GM19468 (cell line): ENCODE measurements around the gene TMBIM1.

Source experiments
- ATAC-seq: cut with Tn5 transposase; IDR thresholded peaks from one replicate; pipeline ENCODE4 v1.9.1; 2021; ENCODE audit warnings: mild to moderate bottlenecking, moderate library complexity, moderate number of reproducible peaks; ENCODE audit not compliant: unreplicated experiment; ENCODE audit errors: extremely low read depth

Gene TMBIM1

GRCh38 chr2:218260742-218261422, 31.4 kb downstream of the TMBIM1 start, which contains the start of gene GPBAR1:
TSS of gene GPBAR1 (plus strand) at chr2:218261015. CDS start at chr2:218262725, 1,710 bp downstream.
- no peak for ATAC-seq

- ATAC-seq: no peak
Observed at GRCh38 chr2:218260166-218260565, 32.1 kb downstream of the TMBIM1 start.

- ATAC-seq: no peak
Observed at GRCh38 chr2:218259099-218259961, 33.0 kb downstream of the TMBIM1 start.

DNA sequence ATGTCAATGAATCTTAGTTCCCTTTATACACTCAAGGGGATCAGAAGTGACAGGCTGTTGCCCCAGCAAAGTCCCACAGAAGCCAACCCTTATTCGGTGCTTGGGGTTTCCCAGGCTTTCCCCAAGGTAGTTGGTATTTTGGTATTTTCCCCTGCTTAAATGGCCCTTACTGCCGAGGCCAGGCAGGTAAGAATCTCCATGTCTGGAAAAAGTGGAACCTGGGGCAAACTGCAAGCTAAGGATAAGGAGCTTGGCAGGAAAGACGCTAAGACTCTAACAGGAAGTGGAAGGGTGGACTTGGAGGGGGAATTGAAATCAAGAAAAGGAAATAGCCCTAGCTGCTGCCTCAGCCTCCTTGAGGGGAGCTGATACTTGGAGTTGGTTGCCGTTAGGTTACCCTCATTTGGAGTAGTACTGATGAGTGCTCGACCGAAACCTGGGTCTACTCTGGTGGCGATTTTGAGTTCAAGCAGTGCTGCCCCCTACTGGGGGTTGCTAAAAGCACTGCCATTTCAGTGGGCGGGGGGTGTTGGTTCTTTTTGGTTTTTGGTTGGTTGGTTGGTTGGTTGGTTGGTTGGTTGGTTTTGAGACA, 34.8 kb downstream of the TMBIM1 start:
- peak; percentile 74 for ATAC-seq

- ATAC-seq: no peak
Observed at GRCh38 chr2:218256612-218257350, 35.5 kb downstream of the TMBIM1 start.

GRCh38 chr2:218255446-218255845, 36.9 kb downstream of the TMBIM1 start:
- no peak for ATAC-seq

DNA sequence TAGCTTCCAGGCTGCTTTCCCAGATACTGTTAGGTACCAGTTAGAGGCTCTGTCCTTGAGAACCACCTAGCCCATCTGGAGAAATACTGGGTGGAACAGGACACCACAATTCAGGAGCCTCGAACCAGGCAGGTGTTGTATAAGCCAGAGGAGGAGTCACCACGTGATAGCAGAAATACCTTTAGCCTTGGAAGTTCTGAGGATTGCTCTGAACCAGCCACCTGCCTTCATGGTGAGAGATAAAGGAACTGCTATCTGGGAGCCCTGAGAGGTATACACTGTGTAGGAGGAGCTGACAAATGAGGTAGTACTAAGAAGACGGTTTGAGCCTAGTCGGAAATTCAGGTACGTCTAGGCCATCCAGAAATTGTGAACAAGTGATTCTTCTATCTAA, 39.1 kb downstream of the TMBIM1 start:
- ATAC-seq: no peak

- no peak for ATAC-seq
Observed at GRCh38 chr2:218252509-218253231, 39.6 kb downstream of the TMBIM1 start.

DNA sequence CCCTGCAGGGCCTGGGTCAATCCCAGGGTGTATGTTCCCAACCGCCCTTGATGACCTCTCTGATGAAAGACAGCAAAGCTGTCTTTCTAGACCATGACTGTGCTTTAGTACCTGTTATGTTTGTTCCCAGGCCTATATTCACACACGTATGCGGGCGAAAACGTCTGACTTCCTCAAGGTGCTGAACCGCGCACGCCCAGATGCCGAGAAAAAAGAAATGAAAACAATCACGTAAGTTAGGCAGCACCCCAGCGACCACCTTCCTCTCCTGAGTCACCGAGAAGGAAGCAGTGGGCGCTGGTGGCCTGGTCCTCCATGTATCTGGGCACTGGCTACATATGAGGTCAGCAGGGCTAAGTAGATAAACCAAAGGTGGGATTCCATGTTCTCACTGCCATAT, 42.6 kb downstream of the TMBIM1 start:
- no peak for ATAC-seq

GRCh38 chr2:218245214-218245613, 47.1 kb downstream of the TMBIM1 start:
- no peak for ATAC-seq

DNA sequence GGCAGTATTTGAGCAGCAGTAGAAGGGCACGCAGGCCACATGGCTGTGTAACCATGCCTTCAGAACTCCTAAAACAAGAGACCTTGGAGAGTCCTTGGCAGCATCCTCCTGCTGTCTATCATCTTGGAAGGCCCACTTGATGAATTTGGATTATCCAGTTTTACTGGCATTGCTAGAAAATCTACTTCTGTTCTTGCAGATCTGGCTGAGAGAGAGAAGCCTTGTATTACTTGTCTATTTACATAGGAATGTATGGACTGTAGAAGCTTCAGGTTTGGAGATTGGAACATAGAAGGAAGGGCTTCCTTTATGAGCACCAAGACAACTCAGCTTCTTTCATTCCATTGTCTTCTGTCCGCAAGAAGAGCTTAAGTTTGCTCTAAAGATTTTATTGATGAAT, 47.6 kb downstream of the TMBIM1 start:
- ATAC-seq: no peak

DNA sequence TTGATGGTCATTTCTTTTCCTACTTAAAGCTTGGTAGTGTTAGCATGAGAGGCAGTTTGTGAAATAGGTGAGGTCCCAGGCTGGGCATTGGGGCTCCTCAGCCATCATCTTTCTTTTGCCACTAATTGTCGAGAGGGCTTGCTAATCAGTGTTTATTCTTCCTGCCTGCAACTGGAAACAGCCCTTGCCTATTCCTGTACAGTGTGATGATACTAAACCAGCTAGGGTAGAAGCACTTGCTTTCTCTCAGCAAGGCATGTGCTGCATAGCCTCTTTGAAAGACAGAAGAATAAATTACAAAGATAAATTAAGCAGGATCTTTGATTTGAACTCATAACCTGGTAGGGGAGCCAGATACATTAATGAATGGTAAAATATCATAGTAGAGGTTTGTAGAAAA, 48.1 kb downstream of the TMBIM1 start:
- ATAC-seq: no peak

GRCh38 chr2:218238887-218239286, 53.4 kb downstream of the TMBIM1 start:
- no peak for ATAC-seq

GRCh38 chr2:218236829-218237228, 55.5 kb downstream of the TMBIM1 start:
- ATAC-seq: no peak

- ATAC-seq: no peak
Observed at GRCh38 chr2:218235017-218235416, 57.3 kb downstream of the TMBIM1 start.

DNA sequence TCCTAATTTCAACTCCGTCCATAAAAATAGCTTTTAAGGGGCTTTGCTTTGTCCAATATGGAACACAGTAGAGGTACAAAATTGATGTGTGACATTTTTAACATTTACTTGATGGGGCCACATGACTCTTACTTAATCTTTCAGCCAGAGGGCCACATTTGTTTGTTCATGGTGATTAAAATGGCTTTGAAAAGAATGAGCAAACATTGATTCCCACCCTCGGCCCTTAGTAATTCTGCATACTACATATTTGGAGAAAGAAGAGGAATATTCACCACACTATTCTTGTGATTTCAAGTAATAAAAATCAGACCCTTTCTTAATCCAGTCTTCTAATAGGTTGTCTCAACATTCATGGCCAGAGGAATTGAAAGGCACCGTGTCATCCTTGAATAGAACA, 57.8 kb downstream of the TMBIM1 start:
- no peak for ATAC-seq

GRCh38 chr2:218233543-218233942, 58.8 kb downstream of the TMBIM1 start:
- no peak for ATAC-seq

GRCh38 chr2:218230882-218231281, 61.4 kb downstream of the TMBIM1 start:
- ATAC-seq: no peak

GRCh38 chr2:218229851-218230250, 62.5 kb downstream of the TMBIM1 start:
- ATAC-seq: no peak

GRCh38 chr2:218229239-218229638, 63.1 kb downstream of the TMBIM1 start:
- ATAC-seq: peak; percentile 57
